C4-2B (cell line): ENCODE data around the gene LCNL1.

ENCODE experiments used
- CTCF ChIP-seq: fragments of 450-650 bp; conservative IDR thresholded peaks from 2 replicates; pipeline ENCODE4 v1.5.1; 2017; ENCODE audit warnings: mild to moderate bottlenecking
- ZFX ChIP-seq: fragments of 450-650 bp; IDR thresholded peaks from 2 replicates; pipeline ENCODE4 v1.6.1; 2017

GRCh38 chr9:137025517-137025966 is 42.7 kb downstream of the LCNL1 start:
- TF ChIP-seq CTCF, result no peak; the same call in 1 of the 2 replicates
- TF ChIP-seq ZFX, result no peak
